HG02571 (cell line): ENCODE data around the gene CCNB2.
"Not testable (repeated sequence)": the region's sequence is repeated elsewhere in the genome, so short reads cannot be mapped to it uniquely, and the experiment has no call there.

Experiments
- ATAC-seq: cut with Tn5 transposase; IDR thresholded peaks from one replicate; pipeline ENCODE4 v1.9.1; 2021; ENCODE audit warnings: mild to moderate bottlenecking, moderate library complexity; ENCODE audit not compliant: unreplicated experiment

CCNB2 gene

DNA sequence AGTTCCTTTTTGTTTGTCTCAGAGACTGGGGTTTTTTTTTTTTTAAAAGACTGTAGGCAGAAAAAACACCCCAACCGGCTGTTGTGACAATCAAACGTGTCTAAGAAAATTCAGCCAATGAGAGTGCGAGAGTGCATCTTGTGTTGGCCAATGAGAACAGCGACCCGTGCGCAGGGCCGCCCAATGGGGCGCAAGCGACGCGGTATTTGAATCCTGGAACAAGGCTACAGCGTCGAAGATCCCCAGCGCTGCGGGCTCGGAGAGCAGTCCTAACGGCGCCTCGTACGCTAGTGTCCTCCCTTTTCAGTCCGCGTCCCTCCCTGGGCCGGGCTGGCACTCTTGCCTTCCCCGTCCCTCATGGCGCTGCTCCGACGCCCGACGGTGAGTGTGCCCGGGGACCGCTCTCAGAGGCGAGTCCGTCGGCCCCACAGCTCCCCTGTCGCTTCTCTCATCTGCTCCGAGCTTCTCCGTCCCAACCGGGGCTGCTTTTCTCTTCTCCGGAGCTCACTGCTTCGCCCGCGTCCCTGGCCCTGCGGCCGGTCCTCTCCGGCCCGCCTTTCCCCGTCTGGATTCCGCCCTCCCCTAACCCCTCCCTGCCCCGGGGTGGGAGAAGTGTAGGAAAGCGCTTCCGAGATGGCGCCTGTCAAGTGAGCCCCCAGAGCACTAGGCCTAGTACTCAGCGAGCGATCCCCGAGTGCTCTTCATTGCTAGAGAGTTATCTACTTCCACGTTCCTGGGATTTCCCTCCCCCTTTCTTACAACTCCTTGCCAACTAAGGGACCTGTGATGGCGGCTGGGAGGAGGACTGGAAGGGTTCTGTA, at the start of gene CCNB2:
Gene CCNB2 (plus strand): TSS at position 235 of the 821 bp plus-strand sequence. CDS start 123 bp downstream, at position 358.
- ATAC-seq, result peak; percentile 98

DNA sequence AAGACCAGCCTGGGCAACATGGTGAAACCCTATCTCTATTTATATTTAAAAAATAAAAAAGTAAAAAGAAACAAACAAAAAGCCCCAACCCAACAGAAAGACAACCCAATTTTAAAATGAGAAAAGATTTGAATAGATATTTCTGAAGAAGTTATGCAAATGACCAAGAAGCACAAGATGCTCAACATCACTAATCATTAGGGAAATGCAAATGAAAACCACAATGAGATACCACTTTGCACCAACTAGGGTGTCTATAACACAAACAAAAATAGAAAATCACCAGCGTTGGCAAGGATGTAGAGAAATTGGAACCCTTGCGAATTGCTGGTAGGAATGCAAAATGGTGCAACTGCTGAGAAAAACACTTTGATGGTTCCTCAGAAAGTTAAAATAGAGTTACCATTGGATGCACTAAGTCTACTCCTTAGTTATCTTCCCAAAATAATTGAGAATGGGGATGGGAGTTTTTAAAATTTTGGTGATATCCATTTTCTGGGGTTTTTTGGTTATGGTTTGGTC, 45.8 kb upstream of the CCNB2 start:
- ATAC-seq, result no peak

GRCh38 chr15:59060348-59060747, 44.6 kb upstream of the CCNB2 start:
- ATAC-seq, result no peak

DNA sequence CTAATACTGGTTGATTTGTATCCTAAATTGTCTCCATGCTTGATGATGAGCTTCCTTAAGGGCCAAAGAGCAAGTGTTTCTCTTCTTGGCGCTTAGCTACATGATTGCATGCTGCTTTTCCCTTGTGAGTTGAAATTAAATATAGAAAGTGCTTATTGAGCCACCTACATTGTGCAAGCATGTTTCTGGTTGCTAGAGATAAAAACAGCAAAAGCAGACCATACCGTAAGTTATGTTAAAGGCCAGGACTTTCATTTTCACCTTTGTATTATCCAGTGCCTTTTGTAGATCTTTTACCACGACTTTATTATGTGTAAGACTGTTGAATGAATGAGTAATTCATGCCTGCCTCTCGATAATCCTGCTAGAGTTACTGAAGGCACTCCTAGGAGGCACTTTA, 41.9 kb upstream of the CCNB2 start:
- no peak for ATAC-seq

DNA sequence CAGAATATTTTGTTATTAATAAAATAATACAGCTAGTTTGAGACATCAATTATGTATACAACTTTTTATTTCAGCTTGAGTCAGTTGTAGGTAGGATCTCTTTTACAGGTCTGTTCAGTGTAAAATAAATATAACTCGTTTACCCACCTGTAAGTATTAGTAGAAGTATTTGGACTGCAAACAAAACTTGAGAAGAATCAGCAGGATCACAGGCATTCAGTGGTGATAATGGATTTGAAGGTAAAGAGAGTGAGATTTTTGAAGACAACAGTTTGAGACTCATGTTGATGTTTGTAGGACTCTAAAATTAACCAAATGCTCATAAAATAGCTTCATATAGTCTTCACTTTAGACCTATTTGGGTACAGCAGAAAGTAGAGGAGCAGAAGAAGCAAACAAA, 35.5 kb upstream of the CCNB2 start:
- ATAC-seq, result no peak

- no peak for ATAC-seq
Measured at GRCh38 chr15:59074607-59075006, 30.3 kb upstream of the CCNB2 start.

GRCh38 chr15:59087731-59088130, 17.2 kb upstream of the CCNB2 start:
- ATAC-seq, result no peak

DNA sequence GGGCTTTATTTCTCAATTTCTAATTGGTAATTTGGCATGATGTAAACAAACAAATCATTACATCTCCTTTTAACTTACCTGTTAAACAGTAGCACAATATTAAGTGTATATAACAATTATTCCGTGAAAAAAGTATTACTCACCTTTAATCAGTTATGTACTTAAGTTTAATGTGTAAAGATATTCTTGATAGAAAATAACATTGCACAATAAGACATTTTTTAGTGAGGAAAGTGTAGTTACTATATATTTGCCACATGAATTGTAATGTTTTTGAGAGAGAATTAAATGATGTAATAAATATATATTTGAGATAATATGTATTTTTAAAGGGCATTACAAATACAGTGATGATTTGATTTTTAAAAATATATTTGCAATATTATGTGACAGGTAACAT, 10.9 kb upstream of the CCNB2 start:
- ATAC-seq, result no peak

DNA sequence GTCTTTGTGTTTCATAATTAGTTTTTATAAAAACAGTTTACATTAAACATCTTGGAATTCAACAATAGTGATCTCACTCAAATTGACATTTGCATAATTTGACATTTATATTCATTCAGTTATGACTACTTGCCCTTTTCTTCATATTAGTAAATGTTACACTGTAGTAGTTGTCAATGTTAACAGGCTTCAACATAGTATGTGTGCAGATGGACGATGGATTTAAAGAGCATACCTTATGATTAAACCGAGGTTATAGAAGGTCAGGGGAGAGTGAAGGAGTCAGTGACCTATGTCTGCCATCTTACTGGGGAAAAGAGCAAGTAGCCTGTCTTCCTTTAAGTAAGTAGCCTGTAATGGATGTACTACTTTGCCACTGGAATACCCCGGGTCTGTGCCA, 8.5 kb upstream of the CCNB2 start:
- no peak for ATAC-seq

GRCh38 chr15:59099162-59099685, 5.7 kb upstream of the CCNB2 start:
- no peak for ATAC-seq

- ATAC-seq, result peak; percentile 31
Measured at GRCh38 chr15:59104602-59104911, 389 bp upstream of the CCNB2 start.

- ATAC-seq, result no peak
Measured at GRCh38 chr15:59105854-59106253, 908 bp downstream of the CCNB2 start.

DNA sequence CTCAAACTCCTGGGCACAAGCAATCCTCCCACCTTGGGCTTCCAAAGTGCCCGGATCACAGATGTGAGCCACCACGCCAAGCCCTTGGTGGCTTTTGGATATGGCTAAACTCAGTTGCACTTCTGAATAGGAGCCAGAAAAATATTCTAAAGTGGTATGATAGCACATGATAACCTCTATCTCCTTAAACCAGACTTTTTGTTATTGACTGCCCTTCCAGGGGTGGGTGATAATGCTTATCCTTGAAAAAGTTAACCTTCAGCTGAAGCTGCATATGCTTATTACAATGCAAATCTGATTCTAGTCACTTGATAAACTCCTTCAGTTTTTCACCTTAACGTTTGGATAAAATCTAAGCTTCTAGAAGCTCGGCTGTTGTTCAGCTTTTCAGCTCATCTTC, 6.3 kb downstream of the CCNB2 start:
- ATAC-seq, result no peak

GRCh38 chr15:59115047-59115446, 10.1 kb downstream of the CCNB2 start:
- no peak for ATAC-seq

DNA sequence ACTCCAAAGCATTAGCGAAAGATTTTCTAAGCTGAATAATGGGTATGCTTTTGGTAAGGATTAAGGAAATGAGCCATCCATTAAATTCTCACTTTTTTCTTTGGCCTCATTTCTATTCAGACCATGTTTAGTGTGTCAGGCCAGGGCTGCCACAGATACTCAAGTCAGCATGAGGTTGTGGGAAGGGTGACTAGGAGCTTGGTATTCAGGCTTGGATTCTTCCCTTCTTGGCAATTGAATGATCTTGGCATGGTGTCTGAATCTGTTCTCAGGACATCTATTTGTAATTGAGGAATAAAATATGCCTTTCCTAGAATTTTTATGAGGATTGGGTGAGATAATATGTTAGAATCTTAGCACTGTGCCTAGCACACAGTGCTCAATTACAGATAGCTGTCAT, 11.2 kb downstream of the CCNB2 start:
- ATAC-seq, result no peak

GRCh38 chr15:59116771-59117170, 11.8 kb downstream of the CCNB2 start:
- ATAC-seq, result no peak

- ATAC-seq, result no peak
Measured at GRCh38 chr15:59119625-59120024, 14.7 kb downstream of the CCNB2 start.

DNA sequence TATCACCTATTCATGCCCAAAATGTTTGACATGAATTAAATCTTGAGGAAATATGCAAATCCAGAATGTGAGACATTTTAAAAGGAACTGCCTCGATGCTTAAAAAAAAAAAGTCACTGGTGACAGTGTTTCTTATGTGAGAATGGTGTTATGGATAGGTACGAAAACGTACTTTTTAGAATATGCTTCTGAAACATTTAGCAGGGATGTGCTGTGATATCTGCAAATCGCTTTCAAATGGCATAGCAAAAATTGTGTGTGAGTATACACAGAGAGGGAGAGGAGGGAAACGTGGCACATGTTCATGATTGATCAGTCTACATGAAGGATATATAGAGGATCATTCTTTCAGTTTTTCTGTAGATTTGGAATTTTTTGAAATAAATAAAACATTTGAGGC, 16.0 kb downstream of the CCNB2 start:
- ATAC-seq, result no peak

DNA sequence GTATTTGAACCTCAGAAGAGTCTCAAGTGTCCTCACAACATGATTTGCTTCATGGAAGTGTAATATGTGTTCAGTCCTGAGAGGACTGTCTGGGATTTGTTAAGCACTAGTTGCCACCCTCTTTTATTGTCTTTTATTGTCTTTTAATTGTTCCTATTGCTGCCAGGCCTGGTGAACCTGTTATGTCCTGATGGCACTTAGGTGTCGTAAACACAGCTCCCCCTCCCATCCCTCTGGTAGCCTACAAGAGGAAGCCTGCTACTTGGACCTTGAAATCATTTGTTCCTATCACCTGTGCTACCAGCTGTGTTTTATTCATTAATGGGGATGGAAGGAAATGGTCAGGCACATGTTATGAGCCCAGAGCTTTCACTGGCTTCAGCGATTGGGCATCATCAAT, 19.3 kb downstream of the CCNB2 start:
- no peak for ATAC-seq

- not testable (repeated sequence) for ATAC-seq
Measured at GRCh38 chr15:59125683-59126082, 20.7 kb downstream of the CCNB2 start.

DNA sequence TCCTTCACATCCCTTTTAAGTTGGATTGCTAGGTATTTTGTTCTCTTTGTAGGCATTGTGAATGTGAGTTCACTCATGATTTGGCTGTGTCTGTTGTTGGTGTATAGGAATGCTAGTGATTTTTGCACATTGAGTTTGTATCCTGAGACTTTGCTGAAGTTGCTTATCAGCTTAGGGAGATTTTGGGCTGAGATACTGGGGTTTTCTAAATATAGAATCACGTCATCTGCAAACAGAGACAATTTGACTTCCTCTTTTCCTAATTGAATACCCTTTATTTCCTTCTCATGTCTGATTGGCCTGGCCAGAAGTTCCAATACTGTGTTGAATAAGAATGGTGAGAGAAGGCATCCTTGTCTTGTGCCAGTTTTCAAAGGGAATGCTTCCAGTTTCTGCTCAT, 22.3 kb downstream of the CCNB2 start:
- ATAC-seq, result not testable (repeated sequence)

DNA sequence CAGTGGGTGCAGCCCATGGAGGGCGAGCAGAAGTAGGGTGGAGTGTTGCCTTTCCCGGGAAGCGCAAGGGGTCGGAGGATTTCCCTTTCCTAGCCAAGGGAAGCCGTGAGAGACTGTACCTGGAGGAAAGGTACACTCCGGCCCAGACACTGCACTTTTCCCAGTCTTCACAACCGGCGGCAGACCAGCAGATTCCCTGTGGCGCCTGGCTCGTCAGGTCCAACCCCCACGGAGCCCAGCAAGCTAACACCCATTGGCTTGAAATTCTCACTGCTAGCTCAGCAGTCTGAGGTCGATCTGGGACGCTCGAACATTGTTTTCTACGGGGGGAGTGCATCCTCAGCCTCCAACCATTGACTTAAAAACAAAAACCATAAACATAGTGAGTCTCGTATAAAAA, 26.5 kb downstream of the CCNB2 start:
- ATAC-seq, result no peak
